ENCODE results near the gene SMARCC2. TPM values are rescaled to one million over a fixed set of nuclear protein-coding genes. Genes with fewer than 3 reads are reported as not detected.

The SMARCC2 gene
- total and polyA plus RNA-seq, 2 of the 13 experiments (the other 11 are each of a cell fraction or from before 2014, with no cell fraction given) = 21.3 to 24.1 TPM

- TF ChIP-seq ZFP37 (CRISPR knock-in tag; IDR thresholded peaks at IDR 0.05; ENCODE audit: borderline replicate concordance) (no peak), FOXP4 (CRISPR knock-in tag; IDR thresholded peaks at IDR 0.05) (no peak), GFI1 (CRISPR knock-in tag; IDR thresholded peaks at IDR 0.05; ENCODE audit: borderline replicate concordance) (0 out of 2 replicates have a peak, but pooled peaks have one; percentile 34), ZNF446 (CRISPR knock-in tag; IDR thresholded peaks at IDR 0.05) (no peak), ETS1 (CRISPR knock-in tag; IDR thresholded peaks at IDR 0.05) (no peak), ZFP90 (CRISPR knock-in tag; IDR thresholded peaks at IDR 0.05; ENCODE audit: borderline replicate concordance) (no peak), SALL1 (CRISPR knock-in tag; IDR thresholded peaks at IDR 0.05) (peak; percentile 43; the same call in 1 of the 2 replicates), ZNF124 (CRISPR knock-in tag; IDR thresholded peaks at IDR 0.05) (no peak), TFAP4 (IDR thresholded peaks at IDR 0.05; ENCODE audit: borderline replicate concordance, low read depth) (no peak), MAFF (IDR thresholded peaks at IDR 0.05; ENCODE audit: low read depth, low read length) (no peak), ZNF841 (CRISPR knock-in tag; IDR thresholded peaks at IDR 0.05; ENCODE audit: borderline replicate concordance) (no peak), GABPA (IDR thresholded peaks at IDR 0.05; ENCODE audit: low read depth, low read length) (no peak), GABPA (CRISPR knock-in tag; IDR thresholded peaks at IDR 0.05; ENCODE audit: low read depth) (no peak), PAF1 (CRISPR knock-in tag; IDR thresholded peaks at IDR 0.05) (no peak), DPF2 (CRISPR knock-in tag; IDR thresholded peaks at IDR 0.05; ENCODE audit: borderline replicate concordance, low read depth) (no peak), ZHX2 (IDR thresholded peaks at IDR 0.05; ENCODE audit: low read depth) (no peak), ZHX2 (CRISPR knock-in tag; IDR thresholded peaks at IDR 0.05; ENCODE audit: borderline replicate concordance) (no peak), SOX5 (CRISPR knock-in tag; IDR thresholded peaks at IDR 0.05; ENCODE audit: borderline replicate concordance) (no peak), KLF9 (CRISPR knock-in tag; IDR thresholded peaks at IDR 0.05; ENCODE audit: low read depth) (peak; percentile 65; the same call in 1 of the 2 replicates), ZNF614 (CRISPR knock-in tag; IDR thresholded peaks at IDR 0.05; ENCODE audit: borderline replicate concordance) (no peak), ATF7 (IDR thresholded peaks at IDR 0.05) (no peak), ATF7 (CRISPR knock-in tag; IDR thresholded peaks at IDR 0.05) (no peak)
Measured at GRCh38 chr12:56129206-56129941, 59.9 kb downstream of the SMARCC2 start (continued).
